Keratinocyte (primary cell): ENCODE results near the gene RASSF1. TPM values are rescaled to one million over a fixed set of nuclear protein-coding genes. Genes with fewer than 3 reads are reported as not detected.

Source experiments
- DNase-seq: peaks from one replicate; pipeline ENCODE4 v3.0.0-alpha.2; 2011; ENCODE audit warnings: low read depth, missing footprints, low spot score
- FAIRE-seq: peaks from 2 replicates; lab custom pipeline; 2011; peaks lifted over from hg19 to GRCh38; lab: Jason Lieb, UNC
- H2AFZ ChIP-seq: 2 replicates; pipeline ENCODE4 v1.6.0; 2012; ENCODE audit warnings: low read length, control low read depth, inconsistent platforms; ENCODE audit not compliant: control insufficient read depth
- H3K27ac ChIP-seq: 2 replicates; pipeline ENCODE4 v1.5.1; 2011; ENCODE audit warnings: low read length; ENCODE audit not compliant: control insufficient read depth, insufficient read depth
- H3K27me3 ChIP-seq: 3 replicates; pipeline ENCODE4 v1.6.0; 2011; ENCODE audit warnings: low read length; ENCODE audit not compliant: control insufficient read depth, insufficient read depth; ENCODE audit errors: extremely low read depth
- H3K36me3 ChIP-seq, 2 experiments: 2 replicates in 1 of 2; 3 replicates in 1 of 2; pipeline ENCODE4 v1.5.1; 2011; ENCODE audit warnings: low read length in 2 of 2, mild to moderate bottlenecking in 1 of 2; ENCODE audit not compliant: control insufficient read depth in 2 of 2, insufficient read depth in 2 of 2; ENCODE audit errors: extremely low read depth in 1 of 2
- H3K4me1 ChIP-seq: 3 replicates; pipeline ENCODE4 v1.5.1; 2011; ENCODE audit warnings: low read length; ENCODE audit not compliant: control insufficient read depth, insufficient read depth; ENCODE audit errors: extremely low read depth
- H3K4me2 ChIP-seq: 3 replicates; pipeline ENCODE4 v1.6.0; 2011; ENCODE audit warnings: low read depth, low read length; ENCODE audit not compliant: control insufficient read depth, insufficient read depth; ENCODE audit errors: extremely low read depth
- H3K4me3 ChIP-seq, 3 experiments: fragments of 200-600 bp in 1 of 3; sonication (generic) in 1 of 3; 2 replicates in 2 of 3; 3 replicates in 1 of 3; pipeline ENCODE4 v1.5.1; 2011 to 2016; ENCODE audit warnings: low read length in 3 of 3, mild to moderate bottlenecking in 3 of 3, control low read depth in 2 of 3, inconsistent platforms in 1 of 3, low read depth in 1 of 3, mixed read lengths in 1 of 3, mixed run types in 1 of 3, moderate library complexity in 1 of 3; ENCODE audit not compliant: control insufficient read depth in 2 of 3, insufficient read depth in 2 of 3; ENCODE audit errors: extremely low read depth in 1 of 3
- H3K79me2 ChIP-seq: 2 replicates; pipeline ENCODE4 v1.6.0; 2012; ENCODE audit warnings: low read length; ENCODE audit not compliant: control insufficient read depth, insufficient read depth
- H3K9ac ChIP-seq: 3 replicates; pipeline ENCODE4 v1.6.0; 2011; ENCODE audit warnings: low read length; ENCODE audit not compliant: control insufficient read depth, insufficient read depth; ENCODE audit errors: extremely low read depth
- H3K9me1 ChIP-seq: 3 replicates; pipeline ENCODE4 v1.6.0; 2011; ENCODE audit warnings: low read length; ENCODE audit not compliant: control insufficient read depth, insufficient read depth; ENCODE audit errors: extremely low read depth
- H3K9me3 ChIP-seq: 2 replicates; pipeline ENCODE4 v1.5.1; 2012; ENCODE audit warnings: low read depth, low read length; ENCODE audit not compliant: control insufficient read depth
- H4K20me1 ChIP-seq: 3 replicates; pipeline ENCODE4 v1.6.0; 2011; ENCODE audit warnings: low read length; ENCODE audit not compliant: control insufficient read depth, insufficient read depth; ENCODE audit errors: extremely low read depth
- CTCF ChIP-seq, 3 experiments: IDR thresholded peaks in 1 of 3; conservative IDR thresholded peaks in 1 of 3; optimal IDR thresholded peaks in 1 of 3; 2 replicates in 2 of 3; 3 replicates in 1 of 3; pipeline versions ENCODE3 to v1.5.1; 2011; ENCODE audit warnings: low read length in 3 of 3, mild to moderate bottlenecking in 3 of 3, moderate library complexity in 2 of 3, control low read depth in 1 of 3, inconsistent platforms in 1 of 3; ENCODE audit not compliant: insufficient read depth in 2 of 3; ENCODE audit errors: extremely low read depth in 1 of 3
- EZH2 ChIP-seq: IDR thresholded peaks from one replicate; pipeline ENCODE4 v1.6.1; 2012; ENCODE audit warnings: inconsistent platforms, mild to moderate bottlenecking, low read length, moderate library complexity
- dilution Hi-C: fragments of 300-500 bp; cut with MboI; formaldehyde crosslinking; loops from one replicate; pipeline ENCODE4 v1.7.0; 2020; ENCODE audit warnings: low sequenced_read_pairs; ENCODE audit not compliant: extremely low pct_ligation_motif_present
- polyA plus RNA-seq, 5 experiments: library from polyadenylated mRNA; depleted of rRNA in 3 of 5; stranded (reverse) in 3 of 5; stranded (forward) in 1 of 5; unstranded in 1 of 5; fragments of >200 nt; gene quantifications; 1 replicate in 1 of 5; 2 replicates in 3 of 5; 3 replicates in 1 of 5; pipeline versions ENCODE4 v1.2.1 to v1.2.3, GENCODE V29; 2011 to 2012; ENCODE audit warnings: missing spikeins in 2 of 5, low read depth in 1 of 5, low replicate concordance in 1 of 5

The RASSF1 gene
- polyA plus RNA-seq, 1 donor (not counting 4 experiments of a cell fraction or from before 2014, with no cell fraction given) = 28.5 TPM

GRCh38 chr3:50352781-50353180 lies 12.1 kb upstream of the RASSF1 start:
- peaks cover 31 to 35% of the 10 kb centered on the region in 2 experiments for H3K36me3 ChIP-seq
- no peak for DNase-seq
- no peak overlapping the region for H2AFZ ChIP-seq
- peaks cover 37% of the 10 kb centered on the region for H3K4me1 ChIP-seq
- no peak for FAIRE-seq
- no peak overlapping the region for H3K4me3 ChIP-seq
- H3K9me1 ChIP-seq = peaks cover 2% of the 10 kb centered on the region
- H4K20me1 ChIP-seq = peaks cover 6% of the 10 kb centered on the region
- H3K27ac ChIP-seq = no peak overlapping the region
- H3K4me2 ChIP-seq = no peak overlapping the region
- no peak overlapping the region for H3K9ac ChIP-seq
- peak in 2 of 3 experiments; percentile 18 to 44 for TF ChIP-seq CTCF (optimal IDR thresholded peaks at IDR 0.05 in 1 of 3, IDR thresholded peaks at IDR 0.05 in 1 of 3, conservative IDR thresholded peaks at IDR 0.05 in 1 of 3; ENCODE audit: extremely low read depth in 1 of 3, insufficient read depth in 2 of 3, low read length in 3 of 3)
- no peak for TF ChIP-seq EZH2
- no peaks in the 10 kb centered on the region for H3K27me3 ChIP-seq
- H3K79me2 ChIP-seq = peaks cover 44% of the 10 kb centered on the region
- dilution Hi-C loops = no loop called here
- H3K9me3 ChIP-seq = no peaks in the 10 kb centered on the region

- Histone ChIP-seq H3K36me3 (peaks cover 25 to 34% of the 10 kb centered on the region in 2 experiments), H3K4me2 (peak overlapping the region; percentile 71), H4K20me1 (peaks cover 4% of the 10 kb centered on the region), H3K9me1 (no peaks in the 10 kb centered on the region), H3K79me2 (peaks cover 30% of the 10 kb centered on the region), H3K9ac (peak overlapping the region; percentile 20), H3K27me3 (no peaks in the 10 kb centered on the region), H3K9me3 (no peaks in the 10 kb centered on the region), H3K27ac (peak overlapping the region; percentile 69), H2AFZ (no peak overlapping the region), H3K4me3 (peak overlapping the region; percentile 71 to 91 (median 87)), H3K4me1 (peaks cover 22% of the 10 kb centered on the region)
- DNase-seq (no peak), FAIRE-seq (no peak)
- dilution Hi-C loops = no loop called here
- TF ChIP-seq EZH2 (no peak), CTCF (optimal IDR thresholded peaks at IDR 0.05 in 1 of 3, IDR thresholded peaks at IDR 0.05 in 1 of 3, conservative IDR thresholded peaks at IDR 0.05 in 1 of 3; ENCODE audit: extremely low read depth in 1 of 3, insufficient read depth in 2 of 3, low read length in 3 of 3) (no peak)
Measured at GRCh38 chr3:50351323-50351697, 10.7 kb upstream of the RASSF1 start.
